ENCODE results near the gene NCR3LG1.

DNA sequence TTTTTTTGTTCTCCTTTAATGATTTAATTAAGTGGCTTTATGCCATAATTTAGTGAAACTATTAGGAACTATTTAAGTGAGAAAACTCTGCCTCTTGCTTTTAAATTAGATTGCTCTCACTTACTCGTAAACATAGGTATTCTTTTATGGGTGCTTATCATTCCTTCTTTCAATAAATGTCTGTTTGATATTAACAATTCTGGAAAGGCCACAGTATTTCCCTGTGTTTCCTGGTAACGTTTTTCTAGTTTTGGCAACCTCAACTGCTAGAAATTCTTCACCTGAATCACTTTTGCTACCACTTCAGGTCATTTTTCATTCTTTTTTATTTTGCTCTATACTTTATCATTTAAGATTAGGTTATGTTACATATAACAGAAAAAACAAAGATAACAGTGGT lies 19.9 kb upstream of the NCR3LG1 start:
- no peak for TF ChIP-seq SIN3A (IDR thresholded peaks at IDR 0.05; ENCODE audit: borderline replicate concordance, insufficient read depth, low read length)
- TF ChIP-seq TAF1 (IDR thresholded peaks at IDR 0.05; ENCODE audit: borderline replicate concordance, insufficient read depth, low read length), result no peak
